Bronchial epithelial cell (primary cell): ENCODE results near the gene MTG1. TPM values are rescaled to one million over a fixed set of nuclear protein-coding genes. Genes with fewer than 3 reads are reported as not detected.

Experiments used
- DNase-seq: peaks from one replicate; pipeline ENCODE4 v3.0.0-alpha.2; 2010; ENCODE audit warnings: low read depth
- FAIRE-seq: peaks from 2 replicates; lab custom pipeline; 2011; peaks lifted over from hg19 to GRCh38; lab: Jason Lieb, UNC
- H3K27me3 ChIP-seq: 2 replicates; pipeline ENCODE4 v1.5.1; 2011; ENCODE audit warnings: low read length; ENCODE audit not compliant: control insufficient read depth, insufficient read depth
- H3K36me3 ChIP-seq: 2 replicates; pipeline ENCODE4 v1.5.1; 2011; ENCODE audit warnings: low read length; ENCODE audit not compliant: control insufficient read depth, insufficient read depth
- H3K4me3 ChIP-seq: 2 replicates; pipeline ENCODE4 v1.5.1; 2011; ENCODE audit warnings: mild to moderate bottlenecking, low read depth, low read length, control low read depth
- total RNA-seq: library from RNA; depleted of rRNA; stranded (reverse); fragments of >200 nt; gene quantifications from 2 replicates; pipeline ENCODE4 v1.2.1, GENCODE V29; 2014
- TF ChIP-seq, protein P1 (sequence below): IDR thresholded peaks from 2 replicates; pipeline ENCODE4 v1.5.1; 2011; ENCODE audit warnings: mild to moderate bottlenecking, moderate library complexity, low read length, control low read depth, inconsistent platforms; ENCODE audit not compliant: insufficient read depth, severe bottlenecking

The MTG1 gene
- total RNA-seq, 1 donor from 2014 or later = 20.5 TPM

DNA sequence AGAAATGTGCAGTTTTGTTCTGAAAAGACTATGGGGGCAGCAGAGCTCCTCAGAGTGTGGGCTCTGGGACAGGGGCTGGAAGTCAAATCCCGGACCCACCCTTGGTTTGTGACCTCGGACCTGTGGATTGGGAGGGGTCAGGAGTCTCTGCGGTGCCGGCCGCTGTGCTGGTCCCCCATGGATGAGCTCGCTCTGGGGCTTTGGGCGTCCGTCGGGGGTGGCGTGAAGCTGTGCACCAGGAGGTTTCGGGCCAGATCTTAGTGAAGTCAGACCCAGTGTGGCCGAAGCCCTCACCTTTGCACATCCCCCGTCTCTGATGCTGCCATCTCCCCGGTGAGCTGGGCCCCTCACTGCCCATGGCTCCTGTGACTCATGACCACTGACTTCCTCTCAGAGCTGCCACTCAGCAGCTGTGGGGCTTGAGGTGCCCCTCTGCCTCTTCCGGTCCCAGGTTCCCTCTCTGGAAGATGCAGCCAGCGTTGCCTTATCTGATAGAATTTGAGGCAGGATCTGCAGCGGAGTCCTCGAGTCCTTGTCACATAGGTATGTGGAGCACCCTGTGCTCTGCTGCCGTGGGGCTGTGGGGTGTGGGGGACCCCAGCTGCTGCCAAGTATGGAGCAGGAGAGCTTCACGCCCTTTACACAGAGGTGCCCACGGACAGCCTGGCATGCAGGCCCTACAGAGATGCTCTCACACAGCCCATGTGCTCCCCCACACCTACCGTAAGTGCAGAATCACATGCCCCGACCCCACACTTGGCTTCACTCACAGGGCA, 48.4 kb downstream of the MTG1 start:
- H3K27me3 ChIP-seq = no peaks in the 10 kb centered on the region
- TF ChIP-seq, protein P1, sequence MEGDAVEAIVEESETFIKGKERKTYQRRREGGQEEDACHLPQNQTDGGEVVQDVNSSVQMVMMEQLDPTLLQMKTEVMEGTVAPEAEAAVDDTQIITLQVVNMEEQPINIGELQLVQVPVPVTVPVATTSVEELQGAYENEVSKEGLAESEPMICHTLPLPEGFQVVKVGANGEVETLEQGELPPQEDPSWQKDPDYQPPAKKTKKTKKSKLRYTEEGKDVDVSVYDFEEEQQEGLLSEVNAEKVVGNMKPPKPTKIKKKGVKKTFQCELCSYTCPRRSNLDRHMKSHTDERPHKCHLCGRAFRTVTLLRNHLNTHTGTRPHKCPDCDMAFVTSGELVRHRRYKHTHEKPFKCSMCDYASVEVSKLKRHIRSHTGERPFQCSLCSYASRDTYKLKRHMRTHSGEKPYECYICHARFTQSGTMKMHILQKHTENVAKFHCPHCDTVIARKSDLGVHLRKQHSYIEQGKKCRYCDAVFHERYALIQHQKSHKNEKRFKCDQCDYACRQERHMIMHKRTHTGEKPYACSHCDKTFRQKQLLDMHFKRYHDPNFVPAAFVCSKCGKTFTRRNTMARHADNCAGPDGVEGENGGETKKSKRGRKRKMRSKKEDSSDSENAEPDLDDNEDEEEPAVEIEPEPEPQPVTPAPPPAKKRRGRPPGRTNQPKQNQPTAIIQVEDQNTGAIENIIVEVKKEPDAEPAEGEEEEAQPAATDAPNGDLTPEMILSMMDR = no peak
- no peaks in the 10 kb centered on the region for H3K36me3 ChIP-seq
- no peak overlapping the region for H3K4me3 ChIP-seq
- no peak for FAIRE-seq
- no peak for DNase-seq

DNA sequence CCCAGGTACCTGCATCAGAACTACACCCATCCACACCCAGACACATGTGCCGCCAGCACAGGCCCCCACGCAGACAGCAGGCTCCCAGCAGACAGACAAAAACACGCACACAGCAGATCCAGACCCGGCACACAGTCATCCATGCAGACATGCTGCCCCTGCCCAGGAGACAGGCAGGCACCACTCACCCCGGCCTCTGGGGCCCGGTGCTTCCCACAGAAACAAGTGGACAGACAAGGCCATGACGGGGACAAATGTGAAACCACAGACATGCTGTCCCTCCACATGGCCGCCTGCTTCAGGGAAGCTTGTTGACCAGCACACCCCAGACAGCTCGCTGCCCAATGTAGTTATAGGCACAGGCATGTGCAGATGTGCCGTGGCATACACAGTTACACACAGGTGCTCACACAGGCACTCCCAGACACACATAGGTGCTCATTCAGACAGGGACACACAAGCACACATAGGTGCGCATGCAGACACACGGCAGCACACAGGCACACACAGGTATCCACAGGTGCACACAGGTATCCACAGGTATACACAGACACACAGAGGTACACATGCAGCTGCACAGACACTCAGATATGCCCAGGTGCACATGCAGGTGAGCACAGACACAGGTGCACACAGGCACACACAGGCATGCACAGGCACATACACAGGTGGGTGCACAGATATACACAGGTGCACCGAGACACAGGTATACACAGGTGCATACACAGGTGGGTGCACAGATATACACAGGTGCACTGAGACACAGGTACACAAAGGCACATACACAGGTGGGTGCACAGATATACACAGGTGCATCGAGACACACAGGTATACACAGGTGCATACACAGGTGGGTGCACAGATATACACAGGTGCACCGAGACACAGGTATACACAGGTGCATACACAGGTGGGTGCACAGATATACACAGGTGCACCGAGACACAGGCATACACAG, 49.3 kb downstream of the MTG1 start:
- Histone ChIP-seq H3K36me3 (no peaks in the 10 kb centered on the region), H3K27me3 (no peaks in the 10 kb centered on the region), H3K4me3 (no peak overlapping the region)
- TF ChIP-seq, protein P1 = no peak
- peak; percentile 99 for FAIRE-seq
- DNase-seq = no peak

DNA sequence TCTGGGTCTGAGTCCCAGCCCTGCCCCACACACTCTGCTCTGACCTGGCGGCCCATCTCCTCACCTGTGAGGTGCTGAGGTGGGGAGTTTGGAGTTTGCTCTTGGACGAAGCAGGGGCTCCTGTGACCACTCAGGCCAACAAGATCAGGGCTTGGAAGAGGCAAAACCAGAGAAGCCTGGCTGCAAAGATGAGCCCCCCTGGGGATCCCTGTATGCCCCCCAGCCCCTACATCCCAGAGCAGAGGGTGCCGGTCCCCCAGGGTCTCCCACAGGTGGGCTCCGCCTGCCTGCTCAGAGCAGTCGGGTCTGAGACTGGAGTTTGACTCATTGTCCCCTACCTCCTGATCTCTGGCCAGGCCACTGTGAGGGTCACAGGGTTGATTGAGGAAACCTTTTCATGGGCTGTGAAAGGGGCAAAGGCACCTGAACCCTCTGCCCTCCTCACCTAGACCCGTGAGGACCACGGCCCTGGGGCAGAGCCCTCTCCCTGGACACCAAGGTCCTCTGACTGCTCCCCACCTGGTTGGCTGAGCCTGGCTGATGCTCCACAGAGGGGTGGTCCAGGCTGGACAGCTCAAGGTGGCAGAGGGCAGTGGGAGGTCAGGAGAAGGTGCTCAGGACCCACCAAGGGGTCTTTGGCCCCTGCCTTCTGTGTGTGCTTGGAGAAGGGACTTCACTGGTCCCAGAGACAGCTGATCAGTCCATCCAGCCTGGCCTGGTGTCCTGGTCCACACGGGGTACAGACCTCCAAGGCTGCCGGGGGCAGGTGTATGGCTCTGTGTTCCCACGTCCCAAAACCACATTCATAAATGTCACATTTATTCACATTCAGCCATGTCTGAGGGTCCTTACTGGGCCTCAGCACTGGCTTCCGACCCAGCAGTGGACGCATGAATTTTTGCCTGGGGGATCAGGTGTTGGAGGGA, 50.6 kb downstream of the MTG1 start:
- H3K27me3 ChIP-seq = no peaks in the 10 kb centered on the region
- TF ChIP-seq, protein P1 = no peak
- no peak for DNase-seq
- H3K4me3 ChIP-seq = no peak overlapping the region
- no peaks in the 10 kb centered on the region for H3K36me3 ChIP-seq
- no peak for FAIRE-seq

DNA sequence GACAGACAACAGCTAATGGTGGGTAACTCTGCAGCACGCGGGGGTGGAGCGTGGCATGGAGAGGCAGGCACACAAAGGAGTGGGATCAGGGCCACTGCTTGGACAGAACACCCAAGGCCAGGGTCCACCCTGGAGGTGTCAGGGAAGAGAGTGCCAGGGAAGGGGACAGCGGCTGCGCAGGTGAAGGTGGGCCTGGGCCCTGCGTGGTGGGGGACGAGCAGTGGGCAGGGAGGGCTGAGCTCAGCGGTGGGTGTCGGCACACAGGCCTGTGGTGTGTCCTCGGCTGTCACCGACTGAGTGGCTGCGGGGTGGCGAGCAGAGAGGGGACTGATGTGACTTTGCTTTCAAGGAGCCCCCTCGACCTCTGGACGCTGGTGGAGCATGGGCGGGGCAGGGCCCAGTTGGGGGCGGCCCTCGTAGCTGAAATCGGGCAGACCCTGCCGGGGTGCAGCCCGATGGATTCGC, 51.3 kb downstream of the MTG1 start:
- no peaks in the 10 kb centered on the region for H3K27me3 ChIP-seq
- TF ChIP-seq, protein P1 = no peak
- no peak overlapping the region for H3K4me3 ChIP-seq
- FAIRE-seq = no peak
- DNase-seq = no peak
- no peaks in the 10 kb centered on the region for H3K36me3 ChIP-seq
